WTC11 (cell line): ENCODE data around the gene TEX51.

Source experiments
- CREM ChIP-seq: sonication (generic); formaldehyde crosslinking; IDR thresholded peaks from 2 replicates; pipeline ENCODE4 v1.8.1; 2022; ENCODE audit warnings: mild to moderate bottlenecking, missing genetic modification reagents, moderate library complexity
- CTCF ChIP-seq: fragments of 200-600 bp; IDR thresholded peaks from 2 replicates; pipeline ENCODE4 v1.8.0; 2022; ENCODE audit warnings: antibody characterized with exemption
- ETV6 ChIP-seq: sonication (generic); formaldehyde crosslinking; IDR thresholded peaks from 2 replicates; pipeline ENCODE4 v1.8.1; 2022; ENCODE audit warnings: mild to moderate bottlenecking, missing genetic modification reagents
- FOXP1 ChIP-seq: sonication (generic); formaldehyde crosslinking; IDR thresholded peaks from 2 replicates; pipeline ENCODE4 v1.8.0; 2022; ENCODE audit warnings: missing genetic modification reagents, mild to moderate bottlenecking, moderate library complexity, borderline replicate concordance
- IRF1 ChIP-seq: sonication (generic); formaldehyde crosslinking; IDR thresholded peaks from 2 replicates; pipeline ENCODE4 v1.8.0; 2023; ENCODE audit warnings: missing genetic modification reagents
- KAT7 ChIP-seq: sonication (generic); formaldehyde crosslinking; IDR thresholded peaks from 2 replicates; pipeline ENCODE4 v1.8.1; 2023; ENCODE audit warnings: missing genetic modification reagents, mild to moderate bottlenecking, borderline replicate concordance
- MXD4 ChIP-seq: fragments of 250-450 bp; sonication (Bioruptor Pico); IDR thresholded peaks from 2 replicates; pipeline ENCODE4 v1.8.0; 2021; ENCODE audit warnings: mild to moderate bottlenecking, moderate library complexity, borderline replicate concordance
- NFYB ChIP-seq: sonication (generic); formaldehyde crosslinking; conservative IDR thresholded peaks from 2 replicates; pipeline ENCODE4 v1.8.0; 2022; ENCODE audit warnings: low read depth, missing genetic modification reagents
- SP1 ChIP-seq: sonication (generic); formaldehyde crosslinking; conservative IDR thresholded peaks from 2 replicates; pipeline ENCODE4 v1.8.1; 2022; ENCODE audit warnings: missing genetic modification reagents
- TEAD4 ChIP-seq: sonication (generic); formaldehyde crosslinking; IDR thresholded peaks from 2 replicates; pipeline ENCODE4 v1.8.0; 2022; ENCODE audit warnings: mild to moderate bottlenecking, missing genetic modification reagents
- TP53 ChIP-seq: sonication (generic); formaldehyde crosslinking; IDR thresholded peaks from 2 replicates; pipeline ENCODE4 v1.8.1; 2023; ENCODE audit warnings: mild to moderate bottlenecking, missing genetic modification reagents
- ZNF416 ChIP-seq: fragments of 250-450 bp; sonication (Bioruptor Pico); IDR thresholded peaks from 2 replicates; pipeline ENCODE4 v1.9.0; 2021; ENCODE audit warnings: mild to moderate bottlenecking, inconsistent platforms
- ZNF423 ChIP-seq: fragments of 250-450 bp; sonication (Bioruptor Pico); IDR thresholded peaks from 2 replicates; pipeline ENCODE4 v2.1.2; 2022; ENCODE audit warnings: mild to moderate bottlenecking, moderate library complexity
- TF ChIP-seq, protein P1 (sequence below): sonication (generic); formaldehyde crosslinking; IDR thresholded peaks from 2 replicates; pipeline ENCODE4 v1.8.1; 2023; ENCODE audit warnings: mild to moderate bottlenecking, moderate library complexity, missing genetic modification reagents

DNA sequence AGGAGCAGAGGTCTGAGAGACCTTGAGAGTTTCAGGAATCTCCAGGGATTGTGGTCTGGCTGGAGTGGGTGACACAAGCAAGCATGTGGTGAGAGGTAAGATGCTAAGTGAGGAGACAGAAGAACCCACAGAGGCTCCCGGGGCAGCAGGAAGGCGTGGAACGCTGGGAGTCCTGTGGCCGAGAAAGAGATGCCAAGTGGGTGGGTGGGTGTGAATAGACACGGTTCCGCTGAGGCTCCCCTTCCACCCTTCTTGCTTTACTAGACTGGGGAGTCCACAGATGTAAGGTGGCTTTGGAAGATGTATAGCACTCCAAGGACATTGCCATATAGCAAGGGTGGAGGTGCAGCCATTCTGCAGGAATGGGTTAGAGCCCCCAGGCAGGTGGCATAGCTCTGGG lies 4.2 kb downstream of the TEX51 start:
- TF ChIP-seq ZNF416 (CRISPR knock-in tag) (no peak), TP53 (CRISPR knock-in tag) (no peak), ZNF423 (CRISPR knock-in tag) (no peak), CTCF (no peak), MXD4 (CRISPR knock-in tag) (no peak), KAT7 (no peak), ETV6 (no peak), IRF1 (CRISPR knock-in tag) (no peak), SP1 (no peak), TEAD4 (CRISPR knock-in tag) (no peak), NFYB (CRISPR knock-in tag) (no peak), FOXP1 (CRISPR knock-in tag) (no peak), CREM (CRISPR knock-in tag) (no peak)
- TF ChIP-seq, protein P1, sequence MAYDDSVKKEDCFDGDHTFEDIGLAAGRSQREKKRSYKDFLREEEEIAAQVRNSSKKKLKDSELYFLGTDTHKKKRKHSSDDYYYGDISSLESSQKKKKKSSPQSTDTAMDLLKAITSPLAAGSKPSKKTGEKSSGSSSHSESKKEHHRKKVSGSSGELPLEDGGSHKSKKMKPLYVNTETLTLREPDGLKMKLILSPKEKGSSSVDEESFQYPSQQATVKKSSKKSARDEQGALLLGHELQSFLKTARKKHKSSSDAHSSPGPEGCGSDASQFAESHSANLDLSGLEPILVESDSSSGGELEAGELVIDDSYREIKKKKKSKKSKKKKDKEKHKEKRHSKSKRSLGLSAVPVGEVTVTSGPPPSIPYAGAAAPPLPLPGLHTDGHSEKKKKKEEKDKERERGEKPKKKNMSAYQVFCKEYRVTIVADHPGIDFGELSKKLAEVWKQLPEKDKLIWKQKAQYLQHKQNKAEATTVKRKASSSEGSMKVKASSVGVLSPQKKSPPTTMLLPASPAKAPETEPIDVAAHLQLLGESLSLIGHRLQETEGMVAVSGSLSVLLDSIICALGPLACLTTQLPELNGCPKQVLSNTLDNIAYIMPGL (CRISPR knock-in tag) = no peak
